Neuronal stem cell (in vitro differentiated cells): ENCODE results near the gene ANKEF1.
"Not testable (repeated sequence)": the region's sequence is repeated elsewhere in the genome, so short reads cannot be mapped to it uniquely, and the experiment has no call there.

Source experiments
- DNase-seq: peaks from one replicate; pipeline ENCODE4 v3.0.0-alpha.2; 2013; ENCODE audit warnings: low spot score
- H2AFZ ChIP-seq: one replicate; pipeline ENCODE4 v1.6.1; 2013; ENCODE audit warnings: mild to moderate bottlenecking, low read length, inconsistent platforms
- H2AK5ac ChIP-seq: 2 replicates; pipeline ENCODE4 v1.6.1; 2013; ENCODE audit warnings: low read depth, mild to moderate bottlenecking, inconsistent platforms, low read length, moderate library complexity, mixed read lengths
- H2BK120ac ChIP-seq: 2 replicates; pipeline ENCODE4 v1.6.1; 2013; ENCODE audit warnings: low read depth, mild to moderate bottlenecking, inconsistent platforms, low read length, moderate library complexity, mixed read lengths
- H2BK12ac ChIP-seq: one replicate; pipeline ENCODE4 v1.6.1; 2013; ENCODE audit warnings: low read length, inconsistent platforms
- H2BK15ac ChIP-seq: 2 replicates; pipeline ENCODE4 v1.6.1; 2013; ENCODE audit warnings: mild to moderate bottlenecking, low read length, inconsistent platforms, mixed read lengths
- H2BK5ac ChIP-seq: one replicate; pipeline ENCODE4 v1.6.1; 2013; ENCODE audit warnings: inconsistent platforms, mild to moderate bottlenecking, low read length, moderate library complexity
- H3K14ac ChIP-seq: one replicate; pipeline ENCODE4 v1.6.1; 2013; ENCODE audit warnings: low read length, inconsistent platforms
- H3K18ac ChIP-seq: 2 replicates; pipeline ENCODE4 v1.6.1; 2013; ENCODE audit warnings: low read length, inconsistent platforms
- H3K23ac ChIP-seq: 2 replicates; pipeline ENCODE4 v1.6.1; 2013; ENCODE audit warnings: low read depth, mild to moderate bottlenecking, mixed read lengths, low read length, inconsistent platforms; ENCODE audit not compliant: poor library complexity
- H3K27ac ChIP-seq: replicated peaks from 3 replicates; pipeline ENCODE4 v1.5.1; 2013; ENCODE audit warnings: low read length, inconsistent platforms
- H3K27me3 ChIP-seq, 3 experiments: 2 replicates each; pipeline ENCODE4 v1.6.1; 2013; ENCODE audit warnings: low read length in 3 of 3, mild to moderate bottlenecking in 2 of 3, inconsistent platforms in 1 of 3, low read depth in 1 of 3, mixed read lengths in 1 of 3, moderate library complexity in 1 of 3; ENCODE audit not compliant: control insufficient read depth in 3 of 3, insufficient read depth in 3 of 3
- H3K36me3 ChIP-seq, 2 donors: replicated peaks in 1 of 2; 2 replicates each; pipeline ENCODE4 v1.6.1; 2013; ENCODE audit warnings: low read length in 2 of 2; ENCODE audit not compliant: control insufficient read depth in 2 of 2, insufficient read depth in 2 of 2
- H3K4ac ChIP-seq: 2 replicates; pipeline ENCODE4 v1.6.1; 2013; ENCODE audit warnings: inconsistent platforms, mild to moderate bottlenecking, low read length, moderate library complexity
- H3K4me1 ChIP-seq, 2 donors: 1 replicate in 1 of 2; 2 replicates in 1 of 2; pipeline ENCODE4 v1.6.1; 2013; ENCODE audit warnings: low read length in 2 of 2, low read depth in 1 of 2; ENCODE audit not compliant: control insufficient read depth in 2 of 2, insufficient read depth in 1 of 2
- H3K4me2 ChIP-seq: one replicate; pipeline ENCODE4 v1.6.1; 2013; ENCODE audit warnings: mild to moderate bottlenecking, low read length, inconsistent platforms; ENCODE audit not compliant: insufficient read depth, poor library complexity, severe bottlenecking
- H3K4me3 ChIP-seq, 2 donors: 2 replicates each; pipeline ENCODE4 v1.5.1; 2013; ENCODE audit warnings: low read length in 2 of 2, mild to moderate bottlenecking in 2 of 2, inconsistent platforms in 1 of 2, moderate library complexity in 1 of 2
- H3K79me1 ChIP-seq: one replicate; pipeline ENCODE4 v1.6.1; 2013; ENCODE audit warnings: low read depth, mild to moderate bottlenecking, inconsistent platforms, low read length, moderate library complexity
- H3K9ac ChIP-seq: one replicate; pipeline ENCODE4 v1.6.1; 2013; ENCODE audit warnings: mild to moderate bottlenecking, low read depth, low read length, inconsistent platforms; ENCODE audit not compliant: poor library complexity
- H3K9me3 ChIP-seq, 2 donors: replicated peaks in 1 of 2; 2 replicates each; pipeline versions ENCODE3 to v1.6.1; 2013; ENCODE audit warnings: low read length in 2 of 2, mild to moderate bottlenecking in 2 of 2, inconsistent platforms in 1 of 2, low read depth in 1 of 2, mixed read lengths in 1 of 2, moderate library complexity in 1 of 2; ENCODE audit not compliant: control insufficient read depth in 2 of 2, insufficient read depth in 1 of 2
- H4K8ac ChIP-seq: one replicate; pipeline ENCODE4 v1.6.1; 2013; ENCODE audit warnings: low read depth, mild to moderate bottlenecking, inconsistent platforms, low read length, moderate library complexity
- H4K91ac ChIP-seq: one replicate; pipeline ENCODE4 v1.6.1; 2013; ENCODE audit warnings: low read length, low read depth, mild to moderate bottlenecking, inconsistent platforms; ENCODE audit not compliant: poor library complexity
- WGBS, 2 donors: extraction: QIAGEN DNeasy Blood & Tissue Kit; methylation state at CpG; one replicate each; pipeline ENCODE4 v1.1.7; 2013; ENCODE audit warnings: missing lambda C conversion rate in 2 of 2, mixed read lengths in 1 of 2; ENCODE audit not compliant: insufficient read length in 2 of 2, insufficient replicate concordance in 1 of 2; ENCODE audit errors: extremely low coverage in 2 of 2; 5-methylcytosine and 5-hydroxymethylcytosine counted together

ANKEF1 gene

DNA sequence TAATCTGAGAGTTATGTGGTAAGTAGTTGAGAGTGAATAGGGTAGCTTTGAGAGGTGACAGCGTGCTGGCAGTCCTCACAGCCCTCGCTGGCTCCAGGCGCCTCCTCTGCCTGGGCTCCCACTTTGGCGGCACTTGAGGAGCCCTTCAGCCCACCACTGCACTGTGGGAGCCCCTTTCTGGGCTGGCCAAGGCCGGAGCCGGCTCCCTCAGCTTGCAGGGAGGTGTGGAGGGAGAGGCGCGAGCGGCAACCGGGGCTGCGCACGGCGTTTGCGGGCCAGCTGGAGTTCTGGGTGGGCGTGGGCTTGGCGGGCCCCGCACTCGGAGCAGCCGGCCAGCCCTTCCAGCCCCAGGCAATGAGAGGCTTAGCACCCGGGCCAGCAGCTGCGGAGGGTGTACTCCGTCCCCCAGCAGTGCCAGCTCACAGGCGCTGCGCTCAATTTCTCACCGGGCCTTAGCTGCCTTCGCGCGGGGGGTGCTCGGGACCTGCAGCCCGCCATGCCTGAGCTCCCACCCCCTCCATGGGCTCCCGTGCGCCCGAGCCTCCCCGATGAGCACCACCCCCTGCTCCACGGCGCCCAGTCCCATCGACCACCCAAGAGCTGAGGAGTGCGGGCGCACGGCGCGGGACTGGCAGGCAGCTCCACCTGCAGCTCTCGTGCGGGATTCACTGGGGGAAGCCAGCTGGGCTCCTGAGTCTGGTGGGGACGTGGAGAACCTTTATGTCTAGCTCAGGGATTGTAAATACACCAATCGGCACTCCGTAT, 3.2 kb upstream of the ANKEF1 start:
- H3K36me3 ChIP-seq, H3K27ac ChIP-seq, H4K8ac ChIP-seq, H3K14ac ChIP-seq, H2BK12ac ChIP-seq, H3K27me3 ChIP-seq, H2AK5ac ChIP-seq, H2BK5ac ChIP-seq, H3K18ac ChIP-seq, H3K4me3 ChIP-seq, H3K79me1 ChIP-seq, H3K9me3 ChIP-seq, DNase-seq, H2BK15ac ChIP-seq, H4K91ac ChIP-seq, H3K9ac ChIP-seq, H3K4me2 ChIP-seq, H3K23ac ChIP-seq, H2BK120ac ChIP-seq, H3K4ac ChIP-seq, H2AFZ ChIP-seq, H3K4me1 ChIP-seq: not testable (repeated sequence)
- WGBS, 2 donors = no CpG with 5 or more reads among the region's 47 CpGs

GRCh38 chr20:10032269-10032668, 2.5 kb upstream of the ANKEF1 start:
- H2BK15ac ChIP-seq, DNase-seq, H3K79me1 ChIP-seq, H3K23ac ChIP-seq, H3K4me2 ChIP-seq, H3K9me3 ChIP-seq, H2AK5ac ChIP-seq, H4K8ac ChIP-seq, H3K27ac ChIP-seq, H3K4ac ChIP-seq, H3K27me3 ChIP-seq, H3K14ac ChIP-seq, H4K91ac ChIP-seq, H2BK5ac ChIP-seq, H3K36me3 ChIP-seq, H2BK120ac ChIP-seq, H3K4me1 ChIP-seq, H3K4me3 ChIP-seq, H3K18ac ChIP-seq, H3K9ac ChIP-seq, H2BK12ac ChIP-seq, H2AFZ ChIP-seq: not testable (repeated sequence)
- no CpG with 5 or more reads among the region's 7 CpGs for WGBS, 2 donors

DNA sequence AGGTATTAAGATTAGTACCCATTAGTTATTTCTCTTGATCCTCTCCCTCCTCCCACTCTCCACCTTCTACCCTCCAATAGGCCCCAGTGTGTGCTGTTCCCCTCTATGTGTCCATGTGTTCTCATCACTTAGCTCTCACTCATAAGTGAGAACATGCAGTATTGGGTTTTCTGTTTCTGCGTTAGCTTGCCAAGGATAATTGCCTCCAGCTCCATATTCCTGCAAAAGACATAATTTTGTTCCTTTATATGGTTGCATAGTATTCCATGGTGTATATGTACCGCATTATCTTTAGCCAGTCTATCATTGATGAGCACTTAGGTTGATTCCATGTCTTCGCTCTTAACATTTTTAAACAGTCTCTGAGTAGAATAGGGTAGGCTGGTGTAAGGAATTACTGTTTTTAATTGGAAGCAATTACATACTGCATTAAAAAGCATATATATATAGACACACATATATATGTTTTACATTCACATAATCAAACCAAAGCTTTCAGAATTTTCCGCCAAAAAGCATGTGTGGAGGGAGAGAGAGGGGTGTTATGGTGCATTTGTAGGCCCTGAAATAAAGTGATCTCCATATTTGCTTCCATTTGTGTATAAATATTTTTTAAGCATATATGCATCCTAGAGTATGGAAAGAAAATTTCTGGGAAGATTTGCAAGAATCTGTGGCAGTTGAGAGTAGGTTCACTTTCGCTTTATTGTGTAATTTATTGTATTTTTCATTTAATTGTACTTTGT, 709 bp upstream of the ANKEF1 start:
- H3K36me3 ChIP-seq = no peaks in the 10 kb centered on the region
- H2BK12ac ChIP-seq = no peak overlapping the region
- no peak overlapping the region for H2BK15ac ChIP-seq
- no peak for DNase-seq
- no peak overlapping the region for H3K9ac ChIP-seq
- H3K27me3 ChIP-seq = no peaks in the 10 kb centered on the region
- H2AK5ac ChIP-seq = no peak overlapping the region
- H3K27ac ChIP-seq = no peak overlapping the region
- H3K4me1 ChIP-seq = peaks cover 0 to 4% of the 10 kb centered on the region in 2 donors
- no CpG with 5 or more reads among the region's 5 CpGs for WGBS, 2 donors
- no peak overlapping the region for H2AFZ ChIP-seq
- no peak overlapping the region for H3K23ac ChIP-seq
- H4K8ac ChIP-seq = no peak overlapping the region
- no peak overlapping the region for H2BK5ac ChIP-seq
- no peak overlapping the region for H3K18ac ChIP-seq
- no peak overlapping the region for H3K4ac ChIP-seq
- no peak overlapping the region for H3K4me3 ChIP-seq
- no peak overlapping the region for H4K91ac ChIP-seq
- no peak overlapping the region for H2BK120ac ChIP-seq
- H3K79me1 ChIP-seq = no peaks in the 10 kb centered on the region
- H3K9me3 ChIP-seq = no peaks in the 10 kb centered on the region
- H3K14ac ChIP-seq = no peak overlapping the region
- H3K4me2 ChIP-seq = no peak overlapping the region

DNA sequence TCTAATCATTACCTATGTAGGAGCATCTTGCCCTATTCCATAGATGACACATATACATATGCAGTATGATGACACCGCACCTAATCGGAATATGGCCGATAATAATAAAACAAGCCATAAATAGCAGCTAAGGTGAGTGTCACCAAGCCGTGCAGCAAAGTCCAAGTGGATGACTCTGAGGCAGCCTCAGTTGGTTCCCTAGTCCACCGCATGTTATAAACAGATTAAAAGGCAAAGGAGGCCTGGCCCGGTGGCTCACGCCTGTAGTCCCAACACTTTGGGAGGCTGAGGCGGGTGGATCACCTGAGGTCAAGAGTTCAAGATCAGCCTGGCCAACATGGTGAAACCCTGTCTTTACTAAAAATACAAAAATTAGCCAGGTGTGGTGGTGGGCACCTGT, 1.5 kb downstream of the ANKEF1 start:
- H3K18ac ChIP-seq, H3K4me2 ChIP-seq, H2AFZ ChIP-seq, H4K91ac ChIP-seq, H3K27me3 ChIP-seq, H3K4me3 ChIP-seq, H3K23ac ChIP-seq, H2BK15ac ChIP-seq, H3K27ac ChIP-seq, H2AK5ac ChIP-seq, H4K8ac ChIP-seq, H3K4me1 ChIP-seq, H3K9me3 ChIP-seq, H2BK12ac ChIP-seq, H3K79me1 ChIP-seq, DNase-seq, H3K9ac ChIP-seq, H2BK120ac ChIP-seq, H3K14ac ChIP-seq, H3K4ac ChIP-seq, H3K36me3 ChIP-seq, H2BK5ac ChIP-seq: not testable (repeated sequence)
- no CpG with 5 or more reads among the region's 8 CpGs for WGBS, 2 donors
